GM12865 (cell line): ENCODE measurements around the gene KRT28.

ENCODE experiments used
- DNase-seq: peaks from one replicate; pipeline ENCODE4 v3.0.0; 2010; ENCODE audit warnings: low read depth
- H3K4me3 ChIP-seq: 2 replicates; pipeline ENCODE4 v1.5.1; 2011; ENCODE audit warnings: mild to moderate bottlenecking, low read depth, low read length, control low read depth
- TF ChIP-seq, protein P1 (sequence below): IDR thresholded peaks from 2 replicates; pipeline ENCODE4 v1.5.1; 2011; ENCODE audit warnings: low read length, control low read depth, low read depth, inconsistent platforms; ENCODE audit not compliant: insufficient read depth; ENCODE audit errors: missing control alignments

Gene KRT28

DNA sequence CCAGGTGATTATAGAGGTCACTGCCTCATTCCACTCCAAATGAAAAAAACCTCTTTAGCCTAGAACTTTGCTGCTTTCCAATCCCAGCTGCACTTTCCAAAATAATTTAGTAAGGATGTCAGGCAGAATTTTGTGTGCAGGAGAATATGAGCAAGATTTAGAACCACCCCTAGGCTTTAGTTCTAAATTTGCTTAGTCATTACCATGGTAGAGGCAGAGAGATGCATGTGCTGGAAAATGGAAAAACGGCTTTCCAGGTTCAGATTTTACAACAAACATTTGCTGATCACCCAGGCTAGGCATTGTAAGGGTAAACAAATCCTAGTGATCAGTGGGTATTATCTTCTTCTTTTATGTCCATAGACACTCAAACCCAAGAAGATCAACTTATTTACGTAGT is 34.1 kb downstream of the KRT28 start:
- TF ChIP-seq, protein P1, sequence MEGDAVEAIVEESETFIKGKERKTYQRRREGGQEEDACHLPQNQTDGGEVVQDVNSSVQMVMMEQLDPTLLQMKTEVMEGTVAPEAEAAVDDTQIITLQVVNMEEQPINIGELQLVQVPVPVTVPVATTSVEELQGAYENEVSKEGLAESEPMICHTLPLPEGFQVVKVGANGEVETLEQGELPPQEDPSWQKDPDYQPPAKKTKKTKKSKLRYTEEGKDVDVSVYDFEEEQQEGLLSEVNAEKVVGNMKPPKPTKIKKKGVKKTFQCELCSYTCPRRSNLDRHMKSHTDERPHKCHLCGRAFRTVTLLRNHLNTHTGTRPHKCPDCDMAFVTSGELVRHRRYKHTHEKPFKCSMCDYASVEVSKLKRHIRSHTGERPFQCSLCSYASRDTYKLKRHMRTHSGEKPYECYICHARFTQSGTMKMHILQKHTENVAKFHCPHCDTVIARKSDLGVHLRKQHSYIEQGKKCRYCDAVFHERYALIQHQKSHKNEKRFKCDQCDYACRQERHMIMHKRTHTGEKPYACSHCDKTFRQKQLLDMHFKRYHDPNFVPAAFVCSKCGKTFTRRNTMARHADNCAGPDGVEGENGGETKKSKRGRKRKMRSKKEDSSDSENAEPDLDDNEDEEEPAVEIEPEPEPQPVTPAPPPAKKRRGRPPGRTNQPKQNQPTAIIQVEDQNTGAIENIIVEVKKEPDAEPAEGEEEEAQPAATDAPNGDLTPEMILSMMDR = no peak
- DNase-seq = no peak

DNA sequence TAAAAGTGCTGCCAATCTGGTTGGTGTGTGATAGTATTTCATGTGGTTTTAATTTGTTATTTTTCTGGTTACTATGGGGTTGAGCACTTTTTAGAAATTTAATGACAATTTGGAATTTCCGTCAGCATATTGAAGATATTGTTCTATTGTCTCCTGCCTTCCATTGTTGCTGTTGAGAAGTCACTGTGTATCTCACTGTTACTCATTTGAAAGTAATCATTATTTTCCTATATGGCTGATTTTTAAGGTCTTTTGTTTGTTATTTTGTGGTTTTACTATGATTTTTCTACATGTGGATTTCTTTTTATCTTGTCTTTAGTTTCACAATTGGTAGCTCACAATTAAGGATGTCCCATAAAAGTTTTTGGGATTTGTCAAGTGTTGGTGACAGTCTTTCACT is 36.0 kb downstream of the KRT28 start:
- no peak overlapping the region for H3K4me3 ChIP-seq
- TF ChIP-seq, protein P1 = no peak
- DNase-seq = no peak

More for the DNA sequence above, 34.1 kb downstream of the KRT28 start:
- H3K4me3 ChIP-seq = no peak overlapping the region

DNA sequence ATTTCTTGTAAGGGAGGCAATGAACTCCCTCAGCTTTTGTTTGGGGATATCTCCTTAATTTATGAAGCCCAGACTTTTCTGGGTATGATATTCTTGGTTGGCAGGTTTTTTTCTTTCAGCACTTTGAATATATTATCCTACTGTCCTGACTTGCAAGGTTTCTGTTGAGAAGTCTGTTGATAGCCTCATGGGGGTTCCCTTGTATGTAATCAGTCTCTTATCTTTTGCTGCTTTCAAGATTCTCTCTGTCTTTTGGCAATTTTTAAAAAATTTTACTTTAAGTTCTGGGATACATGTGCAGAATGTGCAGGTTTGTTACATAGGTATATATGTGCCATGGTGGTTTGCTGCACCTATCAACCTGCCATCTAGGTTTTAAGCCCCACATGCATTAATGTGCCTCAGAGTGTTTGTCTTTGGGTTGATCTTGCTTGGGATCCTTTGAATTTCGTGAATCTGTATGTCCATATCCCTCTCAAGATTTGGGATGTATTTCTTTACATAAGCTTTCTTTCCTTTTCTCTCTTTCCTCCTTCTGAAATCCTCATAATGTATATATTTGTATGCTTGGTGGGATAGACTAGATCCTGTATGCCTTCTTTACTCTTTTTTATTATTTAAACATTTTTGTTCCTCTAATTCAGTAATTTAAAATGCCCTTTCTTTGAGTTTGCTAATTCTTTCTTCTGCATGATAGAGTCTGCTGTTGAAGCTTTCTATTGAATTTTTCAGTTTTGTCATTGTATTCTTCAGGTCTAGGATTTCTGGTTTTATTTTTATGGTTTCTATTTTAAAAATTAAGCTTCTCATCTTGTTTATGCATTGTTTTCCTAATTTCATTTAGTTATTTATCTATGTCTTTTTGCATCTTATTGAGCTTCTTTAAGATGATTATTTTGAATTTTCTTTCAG is 39.4 kb downstream of the KRT28 start:
- TF ChIP-seq, protein P1 = no peak
- no peak for DNase-seq
- H3K4me3 ChIP-seq = no peak overlapping the region

DNA sequence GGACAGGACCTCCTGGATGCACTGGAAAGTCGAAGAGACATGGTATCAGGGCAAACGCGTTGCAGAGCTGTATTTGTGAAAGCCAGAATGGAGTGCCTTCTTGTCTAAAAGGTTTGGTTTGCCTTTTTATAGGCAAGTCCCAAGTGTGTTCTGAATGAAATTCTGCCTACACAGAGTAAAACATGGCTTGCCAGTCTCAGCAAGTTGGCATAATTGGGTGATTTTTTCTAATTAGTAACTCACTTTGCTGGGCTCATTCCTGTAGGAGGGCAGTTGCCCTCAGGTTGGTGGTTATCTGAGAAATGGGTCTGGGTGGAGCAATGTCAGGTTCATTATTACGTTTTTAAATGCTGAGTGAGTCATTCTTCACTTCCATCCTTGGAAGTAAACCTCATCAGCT is 44.5 kb downstream of the KRT28 start, which contains the start of gene KRT25:
Gene KRT25, minus strand, starts transcription at position 101 of the 400 bp plus-strand sequence. Its CDS starts 60 bp downstream, at position 41.
- no peak within 1 kb of the TSS for H3K4me3 ChIP-seq
- DNase-seq = no peak
- TF ChIP-seq, protein P1 = no peak

DNA sequence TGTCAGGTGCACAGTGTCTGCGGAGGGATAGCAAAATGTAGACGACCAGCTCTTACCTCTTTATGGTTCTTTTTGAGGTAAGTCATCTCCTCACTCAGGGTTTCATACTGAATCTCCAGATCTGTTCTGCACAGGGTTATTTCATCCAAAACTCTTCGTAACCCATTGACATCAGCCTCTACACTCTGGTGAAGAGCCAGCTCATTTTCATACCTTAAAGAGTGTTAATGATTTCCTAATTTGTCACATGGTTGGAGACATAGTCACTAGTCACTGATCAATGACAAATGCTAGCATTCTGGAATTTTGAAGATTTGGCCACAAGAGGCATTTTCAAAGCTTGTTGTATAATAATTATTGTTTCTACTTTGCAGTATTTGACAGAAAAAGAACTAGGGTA is 46.0 kb downstream of the KRT28 start:
- DNase-seq = no peak
- no peak overlapping the region for H3K4me3 ChIP-seq
- TF ChIP-seq, protein P1 = no peak

DNA sequence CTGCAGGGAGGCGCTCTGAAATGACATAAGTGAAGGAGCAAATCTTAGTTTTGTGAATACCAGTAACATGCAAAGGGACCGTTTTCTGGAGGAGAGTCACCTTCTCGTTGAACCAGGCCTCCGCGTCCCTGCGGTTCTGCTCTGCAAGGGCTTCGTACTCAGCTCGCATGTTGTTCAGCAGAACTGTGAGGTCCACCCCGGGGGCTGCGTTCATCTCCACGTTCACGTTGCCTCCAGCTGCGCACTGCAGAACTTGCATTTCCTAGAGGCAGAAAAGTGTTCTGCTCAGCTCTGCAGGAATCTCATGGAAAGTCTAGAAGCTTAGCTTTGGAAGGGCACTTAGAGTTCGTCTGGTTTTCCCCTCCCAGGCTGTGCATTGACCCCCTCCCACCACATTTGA is 48.7 kb downstream of the KRT28 start:
- no peak for DNase-seq
- TF ChIP-seq, protein P1 = no peak
- H3K4me3 ChIP-seq = no peak overlapping the region
